ENCODE measurements around the gene S100PBP.

The S100PBP gene

DNA sequence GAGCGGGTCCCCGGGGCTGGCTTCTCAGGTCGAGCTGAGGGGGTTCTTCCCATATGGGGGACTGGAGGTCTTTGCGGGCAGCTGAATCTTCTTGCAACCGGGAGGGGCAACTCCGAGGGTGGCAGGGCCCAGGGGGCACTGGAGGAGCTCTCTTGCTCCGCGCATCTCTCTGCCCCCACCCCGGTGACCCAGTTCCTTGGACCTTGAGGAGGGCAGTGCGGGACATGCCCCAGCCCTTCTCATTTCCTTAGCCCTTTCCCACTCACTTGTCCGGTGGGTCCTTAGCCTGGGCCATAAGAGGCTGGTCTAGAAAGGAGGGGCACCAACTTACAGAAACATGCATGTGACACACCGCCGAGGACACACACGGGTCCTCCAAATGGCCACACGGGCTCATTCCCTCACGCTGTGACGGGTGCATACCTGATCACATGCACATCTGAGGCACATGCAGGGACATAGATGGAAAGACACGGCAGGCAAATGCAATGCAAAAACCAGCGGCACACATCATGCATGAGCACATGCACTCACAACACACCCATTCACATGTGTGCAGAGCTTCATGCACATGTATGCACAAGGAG is 69.5 kb downstream of the S100PBP start:
- DNase-seq (ENCODE audit: low read depth in 3 of 3, low spot score in 1 of 3): no peak

DNA sequence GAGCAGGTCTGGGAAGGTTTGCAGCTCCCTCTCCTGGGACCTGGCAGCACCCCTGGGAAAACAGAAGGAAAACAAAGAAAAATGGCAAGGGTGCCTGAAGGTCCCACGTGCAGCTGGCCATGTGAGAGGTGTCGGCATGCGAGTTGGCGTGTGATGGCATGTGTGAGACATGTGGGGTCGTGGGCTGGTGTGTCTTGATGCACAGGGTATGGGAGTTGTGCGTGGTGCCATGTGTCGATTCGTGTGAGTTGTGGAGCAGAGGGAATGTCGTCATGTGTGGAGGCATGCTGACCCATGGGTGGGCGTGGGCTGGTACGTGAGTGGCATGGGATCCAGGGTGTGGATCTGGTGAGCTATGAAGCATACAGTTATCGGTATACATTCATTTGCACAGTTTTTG is 70.2 kb downstream of the S100PBP start:
- no peak for DNase-seq (ENCODE audit: low read depth in 3 of 3, low spot score in 1 of 3)

DNA sequence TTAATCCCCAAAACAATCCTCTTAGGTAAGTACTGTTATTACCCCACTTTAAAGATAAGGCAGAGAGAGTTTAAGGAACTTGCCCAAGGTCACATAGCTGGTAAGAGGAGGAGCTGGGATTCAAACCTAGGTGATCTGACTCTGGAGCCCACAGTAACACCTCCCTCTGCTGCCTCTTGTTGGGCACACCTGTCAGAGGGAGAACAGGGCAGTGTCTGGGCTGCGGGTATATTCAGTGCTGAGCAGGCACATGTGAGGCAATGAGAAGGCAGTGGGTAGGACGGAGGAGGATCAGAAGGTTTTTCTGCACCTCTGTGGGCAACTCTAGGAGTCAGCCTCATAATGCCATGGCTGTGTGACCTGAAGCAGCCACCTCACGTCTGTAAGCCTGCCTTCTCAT is 70.7 kb downstream of the S100PBP start:
- no peak for DNase-seq (ENCODE audit: low read depth in 3 of 3, low spot score in 1 of 3)

DNA sequence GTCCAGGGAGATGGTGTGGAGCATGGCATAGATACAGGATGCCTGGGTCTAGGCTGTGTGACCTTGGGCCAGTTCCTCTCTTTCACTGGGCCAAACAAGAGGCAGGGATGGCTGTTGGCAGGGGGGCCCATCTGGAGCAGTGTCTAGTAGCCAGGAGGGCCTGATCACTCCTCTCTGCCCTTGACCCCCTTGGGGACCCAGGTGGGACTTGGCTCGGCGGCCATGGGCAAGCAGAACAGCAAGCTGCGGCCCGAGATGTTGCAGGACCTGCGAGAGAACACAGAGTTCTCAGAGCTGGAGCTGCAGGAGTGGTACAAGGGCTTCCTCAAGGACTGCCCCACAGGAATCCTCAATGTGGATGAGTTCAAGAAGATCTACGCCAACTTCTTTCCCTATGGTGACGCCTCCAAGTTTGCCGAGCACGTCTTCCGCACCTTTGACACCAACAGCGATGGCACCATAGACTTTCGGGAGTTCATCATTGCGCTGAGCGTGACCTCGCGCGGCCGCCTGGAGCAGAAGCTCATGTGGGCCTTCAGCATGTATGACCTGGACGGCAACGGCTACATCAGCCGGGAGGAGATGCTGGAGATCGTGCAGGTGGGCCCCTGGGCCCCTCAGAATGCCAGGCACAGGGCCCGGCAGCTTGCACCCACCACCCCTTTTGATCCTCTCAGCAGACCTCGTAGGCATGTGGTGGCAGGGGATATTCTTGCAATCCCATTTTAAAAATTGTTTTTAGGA is 71.4 kb downstream of the S100PBP start:
- DNase-seq (ENCODE audit: low read depth in 3 of 3, low spot score in 1 of 3): no peak

DNA sequence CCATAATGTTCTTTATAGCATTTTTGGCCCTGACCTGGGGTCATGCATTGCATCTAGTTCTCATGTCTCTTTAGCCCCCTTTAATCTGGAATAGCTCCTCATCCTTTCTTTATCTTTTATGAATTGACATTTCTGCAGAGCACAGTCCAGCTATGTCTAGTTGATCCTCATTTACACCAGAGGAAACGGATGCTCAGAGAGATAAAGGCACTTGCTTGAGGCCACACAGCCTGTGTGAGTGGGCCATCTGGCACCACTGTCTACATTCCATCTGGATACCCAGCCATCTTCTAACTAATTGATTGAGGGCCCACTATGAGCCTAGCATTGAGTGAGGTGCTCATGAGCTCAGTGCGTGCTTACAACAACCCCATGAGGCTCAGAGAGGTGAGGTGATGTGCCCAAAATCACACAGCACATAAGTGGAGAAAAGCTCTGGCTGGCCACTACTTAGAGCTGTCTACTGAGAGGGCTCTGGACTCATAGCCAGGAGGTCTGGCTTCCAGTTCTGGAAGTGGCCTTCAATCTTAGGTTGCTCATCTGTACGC is 72.4 kb downstream of the S100PBP start:
- no peak for DNase-seq (ENCODE audit: low read depth in 3 of 3, low spot score in 1 of 3)

DNA sequence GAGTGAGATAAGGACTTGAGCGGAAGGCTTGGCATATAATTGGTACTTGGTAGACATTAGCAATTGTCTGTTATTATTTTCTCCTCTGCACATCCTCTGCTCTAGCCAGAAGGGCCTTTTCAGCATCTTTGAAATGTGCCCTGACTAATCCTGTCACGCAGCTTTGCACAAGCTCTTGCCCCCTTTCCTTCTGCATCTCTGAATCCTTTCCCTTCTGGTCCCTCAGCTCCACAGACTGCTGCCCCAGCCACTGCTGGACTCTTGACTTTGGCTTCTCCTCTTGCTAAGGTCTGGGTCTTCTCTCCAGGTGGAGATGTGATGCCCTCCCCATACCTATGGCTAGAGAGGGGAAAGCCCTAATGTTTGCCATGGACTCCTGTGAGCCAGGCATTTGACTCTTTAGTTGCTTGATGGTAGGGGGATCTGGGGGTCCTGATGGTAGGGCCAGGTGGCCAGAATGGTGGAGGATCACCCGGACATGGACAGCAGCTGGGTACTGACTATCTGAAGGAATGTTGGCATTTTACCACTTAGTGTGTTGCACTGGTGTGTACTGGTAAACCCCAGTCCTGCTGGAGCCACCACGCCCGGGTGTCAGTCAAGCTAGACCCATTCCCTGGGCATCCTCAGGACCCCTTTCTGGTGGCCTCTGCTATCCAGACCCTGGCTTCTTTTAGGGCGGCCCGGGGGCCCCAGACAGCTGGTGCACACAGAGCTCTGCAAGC is 73.2 kb downstream of the S100PBP start:
- DNase-seq (ENCODE audit: low read depth in 3 of 3, low spot score in 1 of 3): no peak

DNA sequence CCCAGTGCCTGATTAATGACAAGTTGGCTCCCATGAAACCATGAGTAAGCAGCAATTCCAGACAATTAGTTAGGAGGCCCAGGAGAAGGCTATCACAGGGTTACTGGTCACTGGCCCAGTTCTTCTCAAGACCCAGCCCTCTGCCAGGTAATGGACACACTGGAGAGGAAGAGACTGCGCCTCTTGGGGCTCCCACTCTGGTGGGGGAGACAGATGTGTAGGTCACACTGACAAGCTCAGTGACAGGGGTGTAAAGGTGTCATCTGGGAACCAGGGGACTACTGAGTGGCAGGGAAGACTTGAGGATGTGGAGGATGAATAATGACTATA is 73.8 kb downstream of the S100PBP start:
- no peak for DNase-seq (ENCODE audit: low read depth in 3 of 3, low spot score in 1 of 3)

DNA sequence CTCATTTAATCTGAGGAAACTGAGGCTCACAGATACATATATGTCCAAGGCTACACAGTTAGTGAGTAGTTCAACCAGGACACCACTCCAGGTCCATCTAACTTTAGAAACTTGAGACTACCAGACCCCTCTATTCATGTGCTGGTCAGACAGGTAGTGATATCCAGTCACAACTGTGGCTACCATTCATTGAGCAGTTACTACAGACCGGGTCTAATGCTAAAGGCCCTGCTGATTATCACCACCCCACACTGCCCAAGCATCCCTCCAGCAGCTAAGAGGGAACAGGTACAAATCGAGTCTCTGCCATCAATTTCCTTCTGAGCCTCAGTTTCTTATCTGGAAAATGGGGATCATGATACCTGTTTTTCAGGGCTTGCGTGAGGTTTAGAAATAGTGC is 74.2 kb downstream of the S100PBP start:
- DNase-seq (ENCODE audit: low read depth in 3 of 3, low spot score in 1 of 3): no peak

DNA sequence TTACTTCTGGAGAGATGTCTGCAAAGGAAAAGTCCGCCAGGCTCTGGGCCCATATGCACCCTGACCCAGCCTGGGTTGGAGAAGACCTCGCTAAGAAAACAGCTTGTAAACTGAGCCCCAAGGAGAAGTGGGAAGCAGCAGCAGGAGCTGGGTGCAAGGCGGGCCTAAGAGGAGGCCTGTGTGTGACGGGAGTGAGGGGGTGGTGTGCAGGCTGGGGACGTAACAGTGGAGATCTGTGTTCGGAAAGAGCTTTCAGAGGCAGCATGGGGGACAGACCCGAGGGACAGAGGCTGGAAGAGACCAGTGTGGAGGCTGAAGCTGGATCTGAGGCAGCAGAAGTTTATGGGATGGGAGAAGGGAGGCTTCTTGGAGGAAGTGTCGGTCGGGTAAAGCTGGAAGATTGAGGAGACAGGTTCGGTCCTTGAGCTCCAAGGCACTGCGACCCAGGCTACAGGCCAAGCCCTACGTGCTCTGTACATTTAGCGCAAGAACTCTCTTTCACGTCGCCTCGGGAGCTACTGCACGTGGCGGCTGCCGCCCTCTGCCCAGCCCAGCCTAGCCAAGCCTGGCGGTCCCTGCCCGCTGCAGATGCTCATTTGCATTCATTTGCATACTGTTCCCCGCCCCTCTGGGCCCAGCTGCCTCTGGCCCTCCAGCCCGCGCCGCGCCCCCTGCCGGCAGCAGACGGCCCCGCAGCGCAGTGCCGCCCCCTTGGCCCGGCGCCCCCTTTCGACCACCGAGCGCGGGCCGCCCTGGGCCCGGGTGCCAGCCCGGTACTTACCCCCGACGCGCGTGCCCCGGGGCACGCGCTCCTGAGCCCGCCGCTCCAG is 75.1 kb downstream of the S100PBP start:
- DNase-seq (ENCODE audit: low read depth in 3 of 3, low spot score in 1 of 3): peak in 1 of 3 donors; percentile 35

DNA sequence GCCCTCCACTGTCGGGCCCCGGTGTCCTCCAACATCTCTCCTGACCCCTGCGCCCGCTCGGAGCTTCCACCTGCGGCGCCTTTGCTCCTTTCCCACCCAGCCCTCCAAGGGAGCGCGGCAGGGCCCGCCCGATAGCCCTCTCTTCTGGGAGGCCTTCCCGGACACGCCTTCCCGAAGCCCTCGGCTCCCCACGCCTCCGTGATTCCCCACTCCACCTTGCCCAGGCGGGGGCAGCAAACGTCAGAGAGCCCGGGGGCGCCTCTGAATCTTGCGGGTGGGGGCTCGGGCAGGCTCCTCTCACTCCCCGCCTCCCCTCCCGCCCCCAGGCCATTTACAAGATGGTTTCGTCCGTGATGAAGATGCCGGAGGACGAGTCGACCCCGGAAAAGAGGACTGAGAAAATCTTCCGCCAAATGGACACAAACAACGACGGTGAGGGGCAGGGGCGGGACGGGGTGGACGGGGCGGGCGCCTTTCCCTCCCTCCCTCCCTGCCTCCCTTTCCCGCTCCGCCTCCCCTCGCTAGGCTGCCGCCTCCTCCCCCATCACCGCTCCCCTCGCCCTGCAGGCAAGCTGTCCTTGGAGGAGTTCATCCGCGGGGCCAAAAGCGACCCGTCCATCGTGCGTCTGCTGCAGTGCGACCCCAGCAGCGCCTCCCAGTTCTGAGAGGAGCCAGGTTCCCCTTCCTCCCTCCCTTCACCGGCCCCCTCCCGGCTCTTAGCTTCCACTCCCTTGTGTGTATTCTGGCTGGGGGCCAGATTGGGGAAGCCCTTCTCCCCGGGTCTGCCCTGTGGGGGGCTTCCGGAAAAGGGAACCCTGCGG is 76.0 kb downstream of the S100PBP start:
- no peak for DNase-seq (ENCODE audit: low read depth in 3 of 3, low spot score in 1 of 3)

DNA sequence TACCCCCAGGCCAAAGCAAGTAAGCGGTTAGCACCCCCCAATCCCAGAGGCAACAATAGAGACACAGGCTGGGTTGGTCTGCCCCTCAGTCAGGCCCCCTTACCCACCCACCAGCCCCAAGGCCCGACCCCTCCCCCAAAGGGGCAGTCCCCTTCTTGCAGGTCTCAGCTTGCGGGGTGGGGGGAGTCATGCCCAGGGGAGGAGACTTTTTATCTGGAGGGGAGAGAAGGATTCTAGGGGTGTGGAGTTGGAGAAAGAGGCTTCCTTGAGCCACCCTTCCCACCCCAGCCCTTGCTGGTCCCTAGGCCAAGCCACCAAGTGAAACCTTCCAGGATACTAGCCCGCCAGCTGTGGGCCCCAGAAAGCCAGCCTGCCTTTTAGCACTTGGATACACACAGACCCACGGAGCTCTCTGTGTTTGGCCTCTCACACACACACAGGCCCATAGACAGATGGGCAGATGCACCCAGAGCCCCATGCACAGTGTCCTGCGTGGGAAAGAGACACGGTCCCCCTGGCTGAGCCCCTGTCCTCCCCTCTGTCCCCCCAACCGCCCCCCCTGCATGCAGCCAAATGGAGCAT is 76.7 kb downstream of the S100PBP start:
- DNase-seq (ENCODE audit: low read depth in 3 of 3, low spot score in 1 of 3): no peak

DNA sequence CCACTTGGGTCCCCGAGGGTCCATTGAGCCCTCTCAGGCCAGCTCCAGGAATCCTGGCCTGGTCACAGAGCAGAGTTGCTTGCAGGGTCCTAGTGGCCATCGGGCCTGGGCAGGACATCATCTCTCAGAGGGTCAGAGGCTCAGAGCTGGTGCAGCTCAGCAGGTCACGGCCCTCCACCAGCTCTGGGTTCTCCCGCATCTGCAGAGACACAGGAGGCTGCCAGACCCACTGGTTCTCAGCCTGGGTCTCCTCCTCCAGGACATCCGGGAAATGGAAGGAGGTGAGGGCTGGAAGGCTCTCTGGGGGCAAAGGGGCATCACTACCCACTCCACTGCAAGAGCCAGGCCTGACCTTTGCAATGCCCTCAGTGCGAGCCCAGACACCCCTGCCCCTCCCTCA is 77.2 kb downstream of the S100PBP start:
- no peak for DNase-seq (ENCODE audit: low read depth in 3 of 3, low spot score in 1 of 3)

DNA sequence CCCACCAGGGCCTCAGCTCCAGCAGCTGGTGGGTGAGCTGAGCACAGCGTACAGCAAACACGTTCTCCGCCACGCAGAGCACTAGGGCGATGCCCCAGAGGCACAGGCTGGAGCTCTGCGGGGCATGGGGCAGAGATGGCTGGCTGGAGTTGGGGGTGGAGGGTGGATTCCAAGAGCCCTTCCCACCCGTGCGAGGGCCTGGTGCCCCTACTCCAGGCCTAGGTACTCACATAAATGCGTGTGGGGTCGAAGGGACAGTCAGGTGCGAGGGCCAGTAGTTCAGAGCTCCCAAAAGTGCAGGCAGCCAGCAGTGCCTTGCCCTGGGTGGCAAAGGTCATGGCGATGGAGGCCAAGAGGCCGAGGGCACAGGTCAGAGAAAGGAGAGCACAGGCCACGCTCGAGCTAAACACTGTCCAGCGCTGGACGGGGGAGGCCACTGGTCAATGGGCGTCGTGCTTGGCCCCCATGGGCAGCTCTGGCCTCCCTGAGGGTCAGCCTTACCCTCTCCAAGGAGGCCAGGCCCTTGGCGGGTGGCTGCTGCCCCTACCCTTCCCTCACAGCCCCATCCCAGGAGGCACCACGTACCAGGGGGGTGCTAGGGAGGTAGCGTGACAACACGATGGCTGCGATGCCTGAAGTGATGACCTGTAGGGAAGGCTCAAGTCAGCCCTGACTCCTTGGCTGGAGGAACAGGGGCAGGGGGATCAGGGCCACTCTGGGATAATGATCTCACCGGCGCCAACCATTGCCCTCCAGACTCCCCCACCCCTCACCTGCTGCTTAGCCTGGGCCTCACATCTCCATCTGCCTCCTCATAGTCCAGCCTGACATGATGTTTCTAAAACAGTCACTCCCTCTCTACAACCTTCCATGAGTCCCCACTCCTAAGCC is 78.1 kb downstream of the S100PBP start:
- DNase-seq (ENCODE audit: low read depth in 3 of 3, low spot score in 1 of 3): no peak

DNA sequence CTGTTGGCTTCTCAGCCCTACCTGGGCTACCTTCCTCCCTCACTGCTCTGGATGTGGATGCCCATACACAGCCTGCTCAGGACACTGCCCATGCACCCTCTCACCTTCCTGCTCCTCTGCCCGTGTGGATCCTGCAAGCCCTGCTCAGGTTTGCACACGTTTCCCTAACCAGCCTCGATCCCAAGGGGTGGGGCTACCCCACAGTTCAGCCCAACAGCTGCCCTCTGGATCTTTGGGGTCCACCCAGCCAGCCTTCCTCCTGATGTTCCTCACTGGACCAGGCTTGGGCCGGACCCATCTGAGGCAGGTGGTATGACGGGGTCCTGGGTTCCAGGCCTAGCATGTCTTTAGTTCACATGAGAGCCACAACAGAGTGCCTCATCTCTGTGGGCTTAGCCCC is 79.0 kb downstream of the S100PBP start:
- DNase-seq (ENCODE audit: low read depth in 3 of 3, low spot score in 1 of 3): no peak

DNA sequence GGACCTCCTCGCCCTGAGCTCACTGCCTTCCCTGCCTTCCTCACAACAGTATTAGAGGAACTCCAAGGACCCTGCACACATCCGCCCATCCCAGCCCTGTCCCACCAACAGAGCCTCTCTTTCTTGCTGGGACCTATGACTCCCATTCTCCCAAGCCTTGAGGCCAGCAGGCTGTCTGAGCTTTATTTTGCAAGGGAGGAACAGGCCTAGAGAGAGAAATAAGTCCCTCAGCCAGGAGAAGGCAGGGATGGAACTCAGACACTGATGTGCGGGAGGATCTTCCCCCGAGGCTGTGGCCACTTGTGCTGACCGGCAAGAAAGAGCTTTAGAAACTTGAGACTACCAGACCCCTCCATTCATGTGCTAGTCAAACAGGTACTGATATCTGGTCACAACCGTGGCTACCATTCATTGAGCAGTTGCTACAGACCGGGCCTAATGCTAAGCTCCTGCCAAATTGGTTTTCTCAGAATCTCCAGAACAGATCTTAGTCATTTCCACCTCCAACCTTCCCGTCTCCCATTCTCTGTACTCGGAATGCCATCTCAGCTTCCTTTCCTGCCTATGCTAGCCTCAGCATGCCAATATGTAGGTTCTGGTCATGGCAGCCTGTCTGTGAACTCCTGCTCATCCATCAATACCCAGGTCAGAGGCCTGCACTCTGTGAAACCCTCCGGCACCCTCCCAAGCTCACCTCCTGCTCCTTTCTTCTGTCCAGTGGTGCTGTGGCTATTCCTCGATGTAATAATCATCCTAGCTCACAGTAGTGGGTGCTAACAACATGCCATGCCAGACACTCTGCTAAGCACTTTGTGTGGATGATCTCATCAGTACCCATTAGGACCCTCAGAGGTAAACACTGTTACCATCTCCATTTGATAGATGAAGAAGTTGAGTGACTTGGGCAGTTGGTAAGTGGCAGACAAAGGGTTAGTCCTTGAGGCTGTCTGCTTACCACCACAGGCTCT is 79.9 kb downstream of the S100PBP start:
- DNase-seq (ENCODE audit: low read depth in 3 of 3, low spot score in 1 of 3): no peak

DNA sequence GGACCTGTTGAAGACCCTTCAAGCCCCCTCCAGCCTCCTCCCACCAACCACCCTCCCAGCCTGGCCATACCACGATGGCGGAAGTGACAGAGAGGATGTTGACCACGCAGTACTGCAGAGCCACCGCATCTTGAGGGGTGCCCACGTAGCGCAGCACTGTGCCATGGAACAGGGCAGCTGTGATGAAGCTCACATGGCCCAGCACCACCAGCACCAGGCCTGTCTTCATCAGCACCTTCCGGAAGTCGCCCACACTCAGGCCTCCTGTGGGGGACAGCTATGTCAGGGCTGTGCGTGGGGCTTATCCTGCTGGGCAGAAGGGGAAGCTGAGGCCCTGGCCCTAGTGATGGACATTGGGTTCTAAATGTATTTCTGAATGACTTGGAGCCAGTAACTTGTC is 80.6 kb downstream of the S100PBP start:
- no peak for DNase-seq (ENCODE audit: low read depth in 3 of 3, low spot score in 1 of 3)

DNA sequence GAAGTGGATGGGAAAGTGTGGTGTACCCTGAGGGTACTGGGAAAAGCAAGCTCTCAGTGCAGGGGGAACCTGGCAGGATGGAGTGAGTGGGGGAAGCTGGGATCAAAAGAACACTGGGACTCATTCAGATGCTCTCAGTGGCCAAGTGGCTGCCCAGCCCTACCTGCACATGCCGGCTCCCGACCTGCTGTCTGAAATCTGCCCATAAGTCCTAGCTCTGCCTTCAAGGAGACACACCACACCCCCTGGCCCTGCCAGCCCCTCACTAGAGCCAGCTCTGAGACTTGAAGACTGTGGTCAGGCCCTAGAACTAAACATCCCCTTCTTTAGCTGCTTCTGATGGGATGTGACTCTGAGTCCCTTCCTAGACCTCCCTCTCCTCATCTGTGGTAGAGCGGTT is 81.5 kb downstream of the S100PBP start:
- DNase-seq (ENCODE audit: low read depth in 3 of 3, low spot score in 1 of 3): no peak

Data from stimulated activated CD4-positive, alpha-beta T cell treated with anti-CD3 and anti-CD28 coated beads, TNF-alpha, amount 100 ng/mL, for 1 hour (primary cell).